ENCODE data around the gene CCSAP.

- TF ChIP-seq ARNTL (CRISPR knock-in tag; IDR thresholded peaks at IDR 0.05; ENCODE audit: borderline replicate concordance, low read depth) (no peak), ZC3H10 (CRISPR knock-in tag; IDR thresholded peaks at IDR 0.05) (no peak), ZFP3 (CRISPR knock-in tag; IDR thresholded peaks at IDR 0.05) (no peak), RARB (CRISPR knock-in tag; IDR thresholded peaks at IDR 0.05) (no peak), BACH2 (CRISPR knock-in tag; IDR thresholded peaks at IDR 0.05; ENCODE audit: borderline replicate concordance) (no peak), TCF4 (CRISPR knock-in tag; IDR thresholded peaks at IDR 0.05; ENCODE audit: borderline replicate concordance) (no peak), PATZ1 (CRISPR knock-in tag; IDR thresholded peaks at IDR 0.05; ENCODE audit: borderline replicate concordance) (no peak), PPARA (CRISPR knock-in tag; IDR thresholded peaks at IDR 0.05; ENCODE audit: borderline replicate concordance) (no peak)
Measured at GRCh38 chr1:229336345-229336744, 6.5 kb downstream of the CCSAP start.

Measured in SK-N-SH treated with all-trans-retinoic acid at 6 μM for 48 hours (cell line).